GM12878 (cell line): ENCODE data around the gene SEPTIN11. TPM values are rescaled to one million over a fixed set of nuclear protein-coding genes. Genes with fewer than 3 reads are reported as not detected.

ENCODE experiments used
- ATAC-seq: fragments of 200-7000 bp; cut with Tn5 transposase; 3 replicates; pipeline ENCODE4 v1.9.1; 2020; ENCODE audit warnings: mild to moderate bottlenecking, moderate library complexity
- BruUV-seq: library from RNA; stranded (reverse); fragments of 400-500 nt; replicated peaks from 2 replicates; lab custom pipeline; 2021; lab: Mats Ljungman, UMichigan
- CTCF ChIA-PET: fragments of 300-600 bp; sonication (Branson Sonifier 250); formaldehyde crosslinking; extraction: SDS; loops from one replicate; lab custom pipeline; 2021; ENCODE audit warnings: inconsistent platforms; lab: Yijun Ruan, JAX
- POLR2A ChIA-PET: fragments of 350-600 bp; formaldehyde crosslinking; extraction: SDS; loops from one replicate; lab custom pipeline; 2021; ENCODE audit warnings: inconsistent platforms; lab: Charles Lee
- RAD21 ChIA-PET: fragments of 300-600 bp; sonication (Branson Sonifier 250); formaldehyde crosslinking; loops from one replicate; lab custom pipeline; 2023; ENCODE audit warnings: antibody characterized with exemption; ENCODE audit not compliant: unreplicated experiment; lab: Charles Lee
- SMC1A ChIA-PET: fragments of 300-600 bp; sonication (Branson Sonifier 250); formaldehyde crosslinking; loops from one replicate; lab custom pipeline; 2023; ENCODE audit not compliant: unreplicated experiment, uncharacterized antibody; lab: Charles Lee
- DNase-seq: peaks from one replicate; pipeline ENCODE4 v3.0.0-alpha.2; 2011; ENCODE audit warnings: low read depth, low spot score
- FAIRE-seq: peaks from 3 replicates; lab custom pipeline; 2011; peaks lifted over from hg19 to GRCh38; lab: Jason Lieb, UNC
- H2AFZ ChIP-seq: 2 replicates; pipeline ENCODE4 v1.6.0; 2011; ENCODE audit warnings: low read depth, low read length, control low read depth; ENCODE audit not compliant: control insufficient read depth
- H3K27ac ChIP-seq: 2 replicates; pipeline ENCODE4 v1.5.1; 2011; ENCODE audit warnings: control low read depth; ENCODE audit not compliant: control insufficient read depth, insufficient read depth
- H3K27me3 ChIP-seq, 2 experiments: replicated peaks in 1 of 2; 2 replicates each; pipeline versions ENCODE4 v1.6.0 to v1.6.1; 2011; ENCODE audit warnings: low read length in 1 of 2; ENCODE audit not compliant: control insufficient read depth in 2 of 2, insufficient read depth in 2 of 2
- H3K36me3 ChIP-seq, 2 experiments: 2 replicates each; pipeline ENCODE4 v1.5.1; 2011; ENCODE audit warnings: low read length in 1 of 2; ENCODE audit not compliant: control insufficient read depth in 2 of 2, insufficient read depth in 2 of 2
- H3K4me1 ChIP-seq: 2 replicates; pipeline ENCODE4 v1.6.1; 2011; ENCODE audit warnings: mild to moderate bottlenecking, low read length, moderate library complexity, mixed read lengths; ENCODE audit not compliant: control insufficient read depth, insufficient read depth
- H3K4me2 ChIP-seq: 2 replicates; pipeline ENCODE4 v1.6.0; 2011; ENCODE audit warnings: control low read depth; ENCODE audit not compliant: control insufficient read depth, insufficient read depth
- H3K4me3 ChIP-seq: fragments of 200-600 bp; sonication (generic); 2 replicates; pipeline ENCODE4 v1.5.1; 2016
- H3K79me2 ChIP-seq: 2 replicates; pipeline ENCODE4 v1.6.0; 2011; ENCODE audit warnings: low read length; ENCODE audit not compliant: control insufficient read depth, insufficient read depth
- H3K9ac ChIP-seq: 2 replicates; pipeline ENCODE4 v1.8.0; 2011; ENCODE audit warnings: low read length, control low read depth, mixed read lengths; ENCODE audit not compliant: control insufficient read depth, insufficient read depth
- H3K9me3 ChIP-seq: replicated peaks from 3 replicates; pipeline ENCODE4 v1.5.1; 2011; ENCODE audit warnings: mild to moderate bottlenecking, low read length; ENCODE audit not compliant: control insufficient read depth, insufficient read depth
- H4K20me1 ChIP-seq: 2 replicates; pipeline ENCODE4 v1.6.0; 2011; ENCODE audit not compliant: control insufficient read depth, insufficient read depth
- EP300 ChIP-seq, 2 experiments: fragments of 150-350 bp in 1 of 2; IDR thresholded peaks; 2 replicates each; pipeline ENCODE4 v1.6.1; 2011 to 2012; ENCODE audit warnings: low read depth in 2 of 2, low read length in 2 of 2, borderline replicate concordance in 1 of 2, improper control_type of control experiment in 1 of 2, inconsistent platforms in 1 of 2; ENCODE audit not compliant: control insufficient read depth in 1 of 2
- KDM1A ChIP-seq: fragments of 200-600 bp; sonication (generic); IDR thresholded peaks from 2 replicates; pipeline ENCODE4 v1.6.1; 2016; ENCODE audit warnings: borderline replicate concordance
- MEF2B ChIP-seq: fragments of 450-650 bp; IDR thresholded peaks from 2 replicates; pipeline ENCODE4 v1.6.1; 2018; ENCODE audit warnings: mild to moderate bottlenecking, moderate library complexity; ENCODE audit not compliant: partially characterized antibody, poor library complexity, severe bottlenecking
- RB1 ChIP-seq: fragments of 450-650 bp; formaldehyde crosslinking; IDR thresholded peaks from 2 replicates; pipeline ENCODE4 v1.6.1; 2017; ENCODE audit warnings: mild to moderate bottlenecking, borderline replicate concordance
- RBBP5 ChIP-seq: fragments of 200-600 bp; sonication (generic); conservative IDR thresholded peaks from 2 replicates; pipeline ENCODE4 v1.6.1; 2016
- SREBF1 ChIP-seq: IDR thresholded peaks from 2 replicates; pipeline ENCODE4 v1.6.1; 2012; ENCODE audit warnings: mild to moderate bottlenecking, low read length
- SUZ12 ChIP-seq: fragments of 200-600 bp; sonication (generic); IDR thresholded peaks from one replicate; pipeline ENCODE4 v1.6.1; 2018; ENCODE audit warnings: antibody characterized with exemption, mild to moderate bottlenecking; ENCODE audit not compliant: unreplicated experiment
- WGBS: methylation state at CpG from one replicate; pipeline ENCODE4 v1.1.6; 2016; ENCODE audit warnings: low lambda C conversion rate; ENCODE audit not compliant: insufficient replicate concordance, insufficient coverage; ENCODE audit errors: missing lambda C conversion rate; 5-methylcytosine and 5-hydroxymethylcytosine counted together
- in situ Hi-C: fragments of 300-500 bp; cut with MboI; formaldehyde crosslinking; loops from 9 replicates; pipeline ENCODE4 v1.14.3; 2018; ENCODE audit warnings: mixed read lengths
- intact Hi-C: fragments of 100-400 bp; cut with micrococcal nuclease; formaldehyde crosslinking; loops from one replicate; pipeline ENCODE4 v1.14.2; 2022; ENCODE audit not compliant: unreplicated experiment
- polyA plus RNA-seq, 11 experiments: library from polyadenylated mRNA; depleted of rRNA in 4 of 11; unstranded in 6 of 11; stranded (reverse) in 5 of 11; fragments of >200 nt; fragmentation: Nextera tagmentation in 4 of 11; fragmentation: Illumina TruSeq in 1 of 11; extraction: Ambion mirVana in 4 of 11; extraction: Trizol in 1 of 11; gene quantifications; 1 replicate in 1 of 11; 2 replicates in 10 of 11; pipeline versions ENCODE4 v1.2.1 to v1.2.3, GENCODE V29; 2011 to 2016; ENCODE audit warnings: inconsistent platforms in 2 of 11, missing spikeins in 2 of 11, low read depth in 1 of 11
- total RNA-seq, 4 experiments: library from RNA; depleted of rRNA in 3 of 4; stranded (reverse); fragments of >200 nt in 3 of 4; fragmentation: Illumina TruSeq in 1 of 4; extraction: Trizol in 1 of 4; gene quantifications; 2 replicates each; pipeline versions ENCODE4 v1.2.1 to v1.2.3, GENCODE V29; 2013 to 2021
- TF ChIP-seq, protein P1 (sequence below): fragments of 450-650 bp; IDR thresholded peaks from 2 replicates; pipeline ENCODE4 v1.6.1; 2016; ENCODE audit warnings: mild to moderate bottlenecking, moderate library complexity, borderline replicate concordance
- TF ChIP-seq, protein P2 (sequence below): fragments of 150-350 bp; IDR thresholded peaks from 2 replicates; pipeline ENCODE4 v1.6.1; 2014; ENCODE audit warnings: mild to moderate bottlenecking, low read depth, low read length

The SEPTIN11 gene
- total and polyA plus RNA-seq, 10 of the 15 experiments (the other 5 are each of a cell fraction or from before 2014, with no cell fraction given), result 24.7 to 160 (median 91.3) TPM

- TF ChIP-seq RBBP5, result no peak
- TF ChIP-seq EP300 (IDR thresholded peaks at IDR 0.05; ENCODE audit: borderline replicate concordance in 1 of 2, control insufficient read depth in 1 of 2, low read depth in 2 of 2, low read length in 2 of 2), result no peak
- no peak for TF ChIP-seq SREBF1
Observed at GRCh38 chr4:76943129-76943620, 6.4 kb upstream of the SEPTIN11 start (continued).

DNA sequence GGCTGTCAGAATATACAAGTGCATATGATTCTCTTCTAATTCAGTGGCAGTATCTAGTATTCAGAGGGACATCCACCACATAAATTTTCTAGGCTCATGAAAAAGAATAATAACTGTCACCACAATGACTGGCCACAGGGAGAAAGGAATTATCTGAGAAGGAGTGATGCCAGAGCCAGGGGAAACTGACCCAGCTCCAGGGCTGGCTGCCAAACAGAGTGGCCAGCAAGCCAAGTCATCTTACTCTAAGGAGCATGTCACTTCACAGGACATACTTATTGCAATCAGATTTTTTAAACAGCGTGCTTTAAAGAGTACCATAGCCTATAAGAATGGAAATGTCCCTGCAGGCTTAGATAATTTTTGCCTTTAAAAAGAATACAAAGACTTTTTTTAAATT, 5.8 kb upstream of the SEPTIN11 start:
- Histone ChIP-seq H3K4me3 (no peak overlapping the region), H3K27ac (no peak overlapping the region), H3K4me2 (no peak overlapping the region), H3K9ac (no peak overlapping the region), H3K79me2 (peaks cover 8% of the 10 kb centered on the region), H3K9me3 (no peaks in the 10 kb centered on the region; the same call in 1 of the 3 replicates), H2AFZ (no peak overlapping the region), H3K36me3 (no peaks in the 10 kb centered on the region), H3K4me1 (peaks cover 7% of the 10 kb centered on the region; the same call in 1 of the 2 replicates), H4K20me1 (no peaks in the 10 kb centered on the region), H3K27me3 (no peaks in the 10 kb centered on the region)
- RAD21 ChIA-PET, result no interaction called here
- TF ChIP-seq RB1 (no peak), KDM1A (no peak), SUZ12 (no peak), MEF2B (no peak)
- TF ChIP-seq, protein P1, sequence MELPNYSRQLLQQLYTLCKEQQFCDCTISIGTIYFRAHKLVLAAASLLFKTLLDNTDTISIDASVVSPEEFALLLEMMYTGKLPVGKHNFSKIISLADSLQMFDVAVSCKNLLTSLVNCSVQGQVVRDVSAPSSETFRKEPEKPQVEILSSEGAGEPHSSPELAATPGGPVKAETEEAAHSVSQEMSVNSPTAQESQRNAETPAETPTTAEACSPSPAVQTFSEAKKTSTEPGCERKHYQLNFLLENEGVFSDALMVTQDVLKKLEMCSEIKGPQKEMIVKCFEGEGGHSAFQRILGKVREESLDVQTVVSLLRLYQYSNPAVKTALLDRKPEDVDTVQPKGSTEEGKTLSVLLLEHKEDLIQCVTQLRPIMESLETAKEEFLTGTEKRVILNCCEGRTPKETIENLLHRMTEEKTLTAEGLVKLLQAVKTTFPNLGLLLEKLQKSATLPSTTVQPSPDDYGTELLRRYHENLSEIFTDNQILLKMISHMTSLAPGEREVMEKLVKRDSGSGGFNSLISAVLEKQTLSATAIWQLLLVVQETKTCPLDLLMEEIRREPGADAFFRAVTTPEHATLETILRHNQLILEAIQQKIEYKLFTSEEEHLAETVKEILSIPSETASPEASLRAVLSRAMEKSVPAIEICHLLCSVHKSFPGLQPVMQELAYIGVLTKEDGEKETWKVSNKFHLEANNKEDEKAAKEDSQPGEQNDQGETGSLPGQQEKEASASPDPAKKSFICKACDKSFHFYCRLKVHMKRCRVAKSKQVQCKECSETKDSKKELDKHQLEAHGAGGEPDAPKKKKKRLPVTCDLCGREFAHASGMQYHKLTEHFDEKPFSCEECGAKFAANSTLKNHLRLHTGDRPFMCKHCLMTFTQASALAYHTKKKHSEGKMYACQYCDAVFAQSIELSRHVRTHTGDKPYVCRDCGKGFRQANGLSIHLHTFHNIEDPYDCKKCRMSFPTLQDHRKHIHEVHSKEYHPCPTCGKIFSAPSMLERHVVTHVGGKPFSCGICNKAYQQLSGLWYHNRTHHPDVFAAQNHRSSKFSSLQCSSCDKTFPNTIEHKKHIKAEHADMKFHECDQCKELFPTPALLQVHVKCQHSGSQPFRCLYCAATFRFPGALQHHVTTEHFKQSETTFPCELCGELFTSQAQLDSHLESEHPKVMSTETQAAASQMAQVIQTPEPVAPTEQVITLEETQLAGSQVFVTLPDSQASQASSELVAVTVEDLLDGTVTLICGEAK, result no peak
- TF ChIP-seq, protein P2, sequence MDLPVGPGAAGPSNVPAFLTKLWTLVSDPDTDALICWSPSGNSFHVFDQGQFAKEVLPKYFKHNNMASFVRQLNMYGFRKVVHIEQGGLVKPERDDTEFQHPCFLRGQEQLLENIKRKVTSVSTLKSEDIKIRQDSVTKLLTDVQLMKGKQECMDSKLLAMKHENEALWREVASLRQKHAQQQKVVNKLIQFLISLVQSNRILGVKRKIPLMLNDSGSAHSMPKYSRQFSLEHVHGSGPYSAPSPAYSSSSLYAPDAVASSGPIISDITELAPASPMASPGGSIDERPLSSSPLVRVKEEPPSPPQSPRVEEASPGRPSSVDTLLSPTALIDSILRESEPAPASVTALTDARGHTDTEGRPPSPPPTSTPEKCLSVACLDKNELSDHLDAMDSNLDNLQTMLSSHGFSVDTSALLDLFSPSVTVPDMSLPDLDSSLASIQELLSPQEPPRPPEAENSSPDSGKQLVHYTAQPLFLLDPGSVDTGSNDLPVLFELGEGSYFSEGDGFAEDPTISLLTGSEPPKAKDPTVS, result no peak
- no TSS peak for BruUV-seq
- 100% methylated on average over 1 of the region's 1 CpG for WGBS
- in situ Hi-C loops, result no loop called here
- intact Hi-C loops, result loop anchor here (10.0 kb wide), 1 partner anchor 159 kb away; no protein-coding TSS in a partner anchor
- FAIRE-seq (no peak), ATAC-seq (no peak), DNase-seq (no peak)
- CTCF ChIA-PET, result interaction anchor here (1.1 kb wide), 1 partner anchor 103 kb away, joined by 3 read pairs; no protein-coding TSS in a partner anchor
- SMC1A ChIA-PET, result interaction anchor here (1.2 kb wide), 1 partner anchor 10 kb away, joined by 3 read pairs; no protein-coding TSS in a partner anchor
- POLR2A ChIA-PET, result no interaction called here
